ENCODE data around the gene GNE.
"Not testable (repeated sequence)": the region's sequence is repeated elsewhere in the genome, so short reads cannot be mapped to it uniquely, and the experiment has no call there.

GNE gene, protein sequence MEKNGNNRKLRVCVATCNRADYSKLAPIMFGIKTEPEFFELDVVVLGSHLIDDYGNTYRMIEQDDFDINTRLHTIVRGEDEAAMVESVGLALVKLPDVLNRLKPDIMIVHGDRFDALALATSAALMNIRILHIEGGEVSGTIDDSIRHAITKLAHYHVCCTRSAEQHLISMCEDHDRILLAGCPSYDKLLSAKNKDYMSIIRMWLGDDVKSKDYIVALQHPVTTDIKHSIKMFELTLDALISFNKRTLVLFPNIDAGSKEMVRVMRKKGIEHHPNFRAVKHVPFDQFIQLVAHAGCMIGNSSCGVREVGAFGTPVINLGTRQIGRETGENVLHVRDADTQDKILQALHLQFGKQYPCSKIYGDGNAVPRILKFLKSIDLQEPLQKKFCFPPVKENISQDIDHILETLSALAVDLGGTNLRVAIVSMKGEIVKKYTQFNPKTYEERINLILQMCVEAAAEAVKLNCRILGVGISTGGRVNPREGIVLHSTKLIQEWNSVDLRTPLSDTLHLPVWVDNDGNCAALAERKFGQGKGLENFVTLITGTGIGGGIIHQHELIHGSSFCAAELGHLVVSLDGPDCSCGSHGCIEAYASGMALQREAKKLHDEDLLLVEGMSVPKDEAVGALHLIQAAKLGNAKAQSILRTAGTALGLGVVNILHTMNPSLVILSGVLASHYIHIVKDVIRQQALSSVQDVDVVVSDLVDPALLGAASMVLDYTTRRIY
- 25.3 to 52.9 (median 42.0) reads per million in 9 experiments for total RNA-seq

DNA sequence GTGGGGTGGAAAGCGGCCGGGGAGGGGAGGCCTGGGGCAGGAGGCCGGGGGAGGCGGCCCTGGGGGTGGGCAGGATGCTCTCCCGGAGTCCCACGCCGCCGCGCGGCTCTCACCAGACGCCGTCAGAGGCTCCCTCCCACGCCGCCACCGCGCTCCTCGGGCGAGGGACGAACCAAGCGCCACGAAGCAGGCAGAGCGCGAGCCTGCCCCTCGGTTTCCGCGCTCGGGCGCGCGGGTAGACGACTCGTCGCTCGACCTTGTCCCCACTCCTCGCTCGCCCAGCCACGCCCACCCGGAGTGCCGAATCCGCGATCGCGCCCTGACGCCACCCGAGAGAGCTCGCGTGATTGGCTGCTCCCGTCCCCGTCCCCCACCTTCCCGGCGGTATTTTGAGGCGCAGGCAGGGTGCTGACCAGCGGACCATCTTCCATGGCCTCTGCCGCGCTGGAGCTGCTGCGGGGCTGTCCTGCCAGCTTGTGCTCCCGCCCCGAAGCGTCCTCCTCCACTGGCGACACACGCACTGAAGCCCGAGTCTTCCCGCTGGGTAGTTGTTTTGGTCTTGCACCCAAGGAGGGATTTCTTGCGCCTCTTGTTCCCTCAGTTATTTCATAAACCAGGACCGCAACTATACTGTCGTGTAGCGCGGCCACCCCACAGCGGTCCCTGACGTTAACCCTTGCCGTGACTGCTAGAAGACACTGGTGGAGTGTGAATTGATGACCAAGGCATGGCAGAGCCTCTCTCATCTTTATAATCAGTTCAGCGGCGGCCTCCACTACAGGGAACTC lies at the start of gene GNE:
GNE (minus strand) TSS at position 241 of the 788 bp plus-strand sequence. CDS start 9,093 bp downstream, outside the sequence.
- H3K27ac Mint-ChIP-seq: peak within 1 kb of the TSS; percentile 92 to 93
- H3K9me3 Mint-ChIP-seq: no peaks in the 10 kb centered on the region
- peak within 1 kb of the TSS; percentile 95 to 97 for H3K4me3 Mint-ChIP-seq
- no peaks in the 10 kb centered on the region for H3K27me3 Mint-ChIP-seq
- peak; percentile 86 for ATAC-seq (replicated peaks)
- H3K36me3 Mint-ChIP-seq (ENCODE audit: insufficient read depth): peaks cover 19% of the 10 kb centered on the region
- H3K4me1 Mint-ChIP-seq (ENCODE audit: low read depth in 2 of 2): peaks cover 0 to 3% of the 10 kb centered on the region in 2 donors
- DNase-seq: peak; percentile 97 to 98 (median 98)

DNA sequence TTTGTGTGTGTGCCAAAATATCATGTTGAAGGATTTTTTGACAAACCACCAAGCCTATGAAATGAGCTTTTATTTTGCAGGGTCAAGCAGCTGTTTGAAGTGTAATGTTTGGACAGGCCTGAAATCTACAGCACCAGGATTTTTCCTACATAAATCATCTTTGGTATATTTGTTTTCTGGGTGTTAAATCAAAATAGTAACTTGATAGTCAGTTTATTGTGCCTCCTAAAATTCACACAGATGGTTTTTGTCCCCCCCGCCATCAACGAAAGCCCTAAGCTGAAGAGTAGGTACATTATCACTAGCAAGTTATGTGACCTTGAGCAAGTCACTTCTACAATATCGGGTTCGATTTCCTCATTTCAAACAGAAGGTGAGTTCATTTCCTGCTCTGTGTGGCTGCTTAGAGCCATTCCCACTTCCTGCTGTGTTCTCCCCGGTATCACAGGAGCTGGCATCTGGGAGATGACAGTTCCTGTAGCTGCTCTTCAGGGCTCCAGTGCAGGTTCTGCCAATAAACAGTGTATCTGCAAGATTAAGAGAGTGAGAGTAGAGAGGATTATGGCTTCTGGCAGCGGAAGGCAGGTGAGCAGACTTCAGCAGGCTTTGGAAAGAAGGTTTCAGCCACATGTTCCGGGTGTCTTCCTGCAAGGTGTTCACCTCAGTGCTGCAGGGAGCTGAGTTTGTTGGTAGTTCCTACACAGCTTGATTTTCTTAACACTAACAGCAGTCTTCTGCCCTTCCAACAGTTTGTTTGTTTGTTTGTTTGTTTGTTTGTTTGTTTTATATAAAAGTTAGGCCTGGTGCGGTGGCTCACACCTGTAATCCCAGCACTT lies 48.4 kb upstream of the GNE start:
- Mint-ChIP-seq H3K27me3 (no peaks in the 10 kb centered on the region), H3K27ac (peak overlapping the region; percentile 3 to 26), H3K4me1 (ENCODE audit: low read depth in 2 of 2) (peaks cover 5 to 8% of the 10 kb centered on the region in 2 donors), H3K36me3 (ENCODE audit: insufficient read depth) (no peaks in the 10 kb centered on the region), H3K9me3 (no peaks in the 10 kb centered on the region), H3K4me3 (no peak overlapping the region)
- DNase-seq: no peak
- ATAC-seq (replicated peaks): no peak

DNA sequence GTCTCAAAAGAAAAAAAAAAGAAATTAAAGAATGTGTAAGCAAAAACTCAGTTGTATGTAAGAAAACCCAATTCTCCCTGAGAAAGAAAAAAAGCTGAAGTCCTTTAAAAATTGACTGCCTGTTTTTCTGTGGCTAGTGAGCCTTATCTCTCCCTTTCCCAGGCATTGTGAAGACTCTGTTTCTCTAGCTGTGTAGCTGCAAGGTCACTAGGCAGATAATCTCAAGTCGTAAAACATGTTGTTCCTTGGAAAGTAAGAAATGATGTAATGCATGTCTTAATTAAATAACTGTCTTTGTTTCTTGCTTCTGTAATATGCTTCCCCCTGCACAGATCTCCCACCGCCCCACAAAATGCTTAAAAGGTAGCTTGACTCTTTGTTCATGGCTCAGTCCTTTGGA lies 46.1 kb upstream of the GNE start:
- H3K36me3 Mint-ChIP-seq (ENCODE audit: insufficient read depth); H3K4me1 Mint-ChIP-seq (ENCODE audit: low read depth in 2 of 2); H3K4me3 Mint-ChIP-seq; DNase-seq; H3K27ac Mint-ChIP-seq; H3K27me3 Mint-ChIP-seq; ATAC-seq (replicated peaks); H3K9me3 Mint-ChIP-seq: not testable (repeated sequence)

- H3K27me3 Mint-ChIP-seq: no peaks in the 10 kb centered on the region
- no peaks in the 10 kb centered on the region for H3K9me3 Mint-ChIP-seq
- no peak overlapping the region for H3K27ac Mint-ChIP-seq
- H3K4me1 Mint-ChIP-seq (ENCODE audit: low read depth in 2 of 2): no peaks in the 10 kb centered on the region
- ATAC-seq (replicated peaks) (no peak), DNase-seq (no peak)
- no peaks in the 10 kb centered on the region for H3K36me3 Mint-ChIP-seq (ENCODE audit: insufficient read depth)
- no peak overlapping the region for H3K4me3 Mint-ChIP-seq
These were observed 43.0 kb upstream of the GNE start for GRCh38 chr9:36301227-36301626.

DNA sequence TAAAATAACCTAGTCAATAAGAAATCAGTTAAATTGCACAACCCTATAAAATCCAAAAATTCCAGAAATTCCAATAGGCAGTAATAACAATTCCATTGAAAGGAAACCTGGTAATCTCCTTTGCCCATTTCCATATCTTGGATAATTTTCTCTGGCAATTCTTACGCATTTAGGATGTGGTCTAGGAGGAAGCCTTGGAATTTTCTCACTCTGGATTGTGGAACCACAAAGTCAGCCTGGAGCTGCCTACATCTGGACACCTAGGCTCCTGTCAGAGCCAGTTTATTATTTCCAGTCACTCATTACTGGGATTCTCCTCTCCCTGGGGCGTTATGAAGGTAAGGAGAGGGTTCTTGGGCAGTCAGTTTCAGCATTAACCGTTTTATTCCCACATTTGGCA lies 40.3 kb upstream of the GNE start:
- no peak overlapping the region for H3K4me3 Mint-ChIP-seq
- DNase-seq (no peak), ATAC-seq (replicated peaks) (no peak)
- no peaks in the 10 kb centered on the region for H3K9me3 Mint-ChIP-seq
- no peaks in the 10 kb centered on the region for H3K4me1 Mint-ChIP-seq (ENCODE audit: low read depth in 2 of 2)
- H3K36me3 Mint-ChIP-seq (ENCODE audit: insufficient read depth): no peaks in the 10 kb centered on the region
- H3K27me3 Mint-ChIP-seq: no peaks in the 10 kb centered on the region
- no peak overlapping the region for H3K27ac Mint-ChIP-seq

- H3K9me3 Mint-ChIP-seq: no peaks in the 10 kb centered on the region
- ATAC-seq (replicated peaks) (no peak), DNase-seq (no peak)
- H3K4me3 Mint-ChIP-seq: no peak overlapping the region
- no peaks in the 10 kb centered on the region for H3K4me1 Mint-ChIP-seq (ENCODE audit: low read depth in 2 of 2)
- H3K36me3 Mint-ChIP-seq (ENCODE audit: insufficient read depth): no peaks in the 10 kb centered on the region
- no peak overlapping the region for H3K27ac Mint-ChIP-seq
- H3K27me3 Mint-ChIP-seq: no peaks in the 10 kb centered on the region
These were observed 39.5 kb upstream of the GNE start for GRCh38 chr9:36297798-36298197.

- H3K9me3 Mint-ChIP-seq; H3K4me1 Mint-ChIP-seq (ENCODE audit: low read depth in 2 of 2); H3K36me3 Mint-ChIP-seq (ENCODE audit: insufficient read depth); H3K27me3 Mint-ChIP-seq; DNase-seq; ATAC-seq (replicated peaks); H3K4me3 Mint-ChIP-seq; H3K27ac Mint-ChIP-seq: not testable (repeated sequence)
These were observed 36.7 kb upstream of the GNE start for GRCh38 chr9:36294996-36295395.

- no peak overlapping the region for H3K27ac Mint-ChIP-seq
- H3K4me3 Mint-ChIP-seq: no peak overlapping the region
- no peaks in the 10 kb centered on the region for H3K36me3 Mint-ChIP-seq (ENCODE audit: insufficient read depth)
- no peaks in the 10 kb centered on the region for H3K27me3 Mint-ChIP-seq
- H3K9me3 Mint-ChIP-seq: no peaks in the 10 kb centered on the region
- ATAC-seq (replicated peaks) (no peak), DNase-seq (no peak)
- no peaks in the 10 kb centered on the region for H3K4me1 Mint-ChIP-seq (ENCODE audit: low read depth in 2 of 2)
These were observed 35.7 kb upstream of the GNE start for GRCh38 chr9:36293918-36294317.

- Mint-ChIP-seq H3K4me3 (no peak overlapping the region), H3K36me3 (ENCODE audit: insufficient read depth) (no peaks in the 10 kb centered on the region)
These were observed 34.9 kb upstream of the GNE start for GRCh38 chr9:36293171-36293570.

GRCh38 chr9:36292641-36293040 lies 34.4 kb upstream of the GNE start:
- Mint-ChIP-seq H3K36me3 (ENCODE audit: insufficient read depth) (no peaks in the 10 kb centered on the region), H3K4me1 (ENCODE audit: low read depth in 2 of 2) (no peaks in the 10 kb centered on the region), H3K27ac (no peak overlapping the region), H3K9me3 (no peaks in the 10 kb centered on the region), H3K4me3 (no peak overlapping the region), H3K27me3 (no peaks in the 10 kb centered on the region)
- ATAC-seq (replicated peaks) (no peak), DNase-seq (no peak)

More at GRCh38 chr9:36293171-36293570, 34.9 kb upstream of the GNE start:
- no peaks in the 10 kb centered on the region for H3K9me3 Mint-ChIP-seq
- H3K4me1 Mint-ChIP-seq (ENCODE audit: low read depth in 2 of 2): no peaks in the 10 kb centered on the region
- no peaks in the 10 kb centered on the region for H3K27me3 Mint-ChIP-seq
- H3K27ac Mint-ChIP-seq: no peak overlapping the region
- ATAC-seq (replicated peaks): no peak
- no peak for DNase-seq

DNA sequence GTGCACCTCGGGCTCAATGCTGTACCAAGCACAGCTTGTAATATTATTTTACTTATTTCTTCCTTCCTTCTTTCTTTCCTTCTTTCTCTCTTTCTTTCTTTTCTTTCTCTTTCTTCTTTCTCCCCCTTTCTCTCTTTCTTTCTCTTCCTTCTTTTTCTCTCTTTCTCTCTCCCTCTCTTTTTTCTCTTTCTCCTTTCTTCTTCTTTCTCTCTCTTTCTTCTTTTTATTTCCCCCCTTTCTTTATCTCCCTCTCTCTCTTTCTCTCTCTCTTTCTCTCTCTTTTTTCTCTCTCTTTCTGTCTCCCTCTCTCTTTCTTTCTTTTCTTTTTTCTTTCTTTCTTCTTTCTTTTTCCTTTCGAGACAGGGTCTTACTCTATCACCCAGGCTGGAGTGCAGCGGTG lies 32.7 kb upstream of the GNE start:
- no peaks in the 10 kb centered on the region for H3K36me3 Mint-ChIP-seq (ENCODE audit: insufficient read depth)
- H3K4me1 Mint-ChIP-seq (ENCODE audit: low read depth in 2 of 2): no peaks in the 10 kb centered on the region
- no peaks in the 10 kb centered on the region for H3K27me3 Mint-ChIP-seq
- no peak overlapping the region for H3K4me3 Mint-ChIP-seq
- DNase-seq: no peak
- H3K27ac Mint-ChIP-seq: peak overlapping the region in 1 of 2 donors; percentile 26
- ATAC-seq (replicated peaks): no peak
- H3K9me3 Mint-ChIP-seq: no peaks in the 10 kb centered on the region

GRCh38 chr9:36289836-36290435 lies 31.7 kb upstream of the GNE start:
- H3K9me3 Mint-ChIP-seq: no peaks in the 10 kb centered on the region
- no peaks in the 10 kb centered on the region for H3K4me1 Mint-ChIP-seq (ENCODE audit: low read depth in 2 of 2)
- no peaks in the 10 kb centered on the region for H3K27me3 Mint-ChIP-seq
- H3K36me3 Mint-ChIP-seq (ENCODE audit: insufficient read depth): no peaks in the 10 kb centered on the region
- ATAC-seq (replicated peaks): no peak
- DNase-seq: no peak
- no peak overlapping the region for H3K4me3 Mint-ChIP-seq
- H3K27ac Mint-ChIP-seq: no peak overlapping the region

All from effector memory CD8-positive, alpha-beta T cell (primary cell).